GM23338 (cell line): Measurements from ENCODE around the gene GAR1.

Experiments used
- CREB1 ChIP-seq: fragments of 250-450 bp; sonication (Bioruptor Pico); IDR thresholded peaks from 2 replicates; pipeline ENCODE4 v1.5.0; 2020; ENCODE audit warnings: low read depth, mild to moderate bottlenecking, moderate library complexity
- EZH2 ChIP-seq: fragments of 200-600 bp; sonication (generic); IDR thresholded peaks from one replicate; pipeline ENCODE4 v1.8.0; 2017; ENCODE audit warnings: antibody characterized with exemption, mild to moderate bottlenecking, low read depth; ENCODE audit not compliant: unreplicated experiment
- EZH2phosphoT487 ChIP-seq: fragments of 200-600 bp; sonication (generic); IDR thresholded peaks from one replicate; pipeline ENCODE4 v1.8.1; 2018; ENCODE audit warnings: antibody characterized with exemption; ENCODE audit not compliant: unreplicated experiment
- JUNB ChIP-seq: IDR thresholded peaks from one replicate; pipeline ENCODE4 v1.6.1; 2016; ENCODE audit warnings: antibody characterized with exemption; ENCODE audit not compliant: unreplicated experiment
- NANOG ChIP-seq: IDR thresholded peaks from 2 replicates; pipeline ENCODE4 v1.6.1; 2016; ENCODE audit warnings: antibody characterized with exemption, borderline replicate concordance
- POLR2AphosphoS5 ChIP-seq: IDR thresholded peaks from 2 replicates; pipeline ENCODE4 v1.6.1; 2016; ENCODE audit warnings: antibody characterized with exemption, low read depth
- STAT1 ChIP-seq: IDR thresholded peaks from one replicate; pipeline ENCODE4 v1.6.1; 2016; ENCODE audit warnings: antibody characterized with exemption; ENCODE audit not compliant: unreplicated experiment
- ZNF114 ChIP-seq: fragments of 250-450 bp; sonication (Bioruptor Pico); IDR thresholded peaks from 2 replicates; pipeline ENCODE4 v1.5.0; 2020; ENCODE audit warnings: mild to moderate bottlenecking, moderate library complexity
- ZNF331 ChIP-seq: fragments of 250-450 bp; sonication (Bioruptor Pico); IDR thresholded peaks from 2 replicates; pipeline ENCODE4 v1.5.0; 2020; ENCODE audit warnings: low read depth, mild to moderate bottlenecking, moderate library complexity
- TF ChIP-seq, protein P1 (sequence below), 2 experiments: fragments of 200-600 bp in 1 of 2; sonication (generic) in 1 of 2; conservative IDR thresholded peaks; 2 replicates each; pipeline versions ENCODE4 v1.5.1 to v1.6.1; 2016 to 2017; ENCODE audit warnings: antibody characterized with exemption in 2 of 2, low read depth in 2 of 2, mild to moderate bottlenecking in 2 of 2, moderate library complexity in 1 of 2
- TF ChIP-seq, protein P2 (sequence below): IDR thresholded peaks from one replicate; pipeline ENCODE4 v1.6.1; 2018; ENCODE audit warnings: antibody characterized with exemption; ENCODE audit not compliant: unreplicated experiment
- TF ChIP-seq, protein P3 (sequence below): IDR thresholded peaks from 2 replicates; pipeline ENCODE4 v1.6.1; 2016; ENCODE audit warnings: antibody characterized with exemption
- TF ChIP-seq, protein P4 (sequence below): fragments of 250-450 bp; sonication (Bioruptor Pico); IDR thresholded peaks from 2 replicates; pipeline ENCODE4 v1.5.0; 2020; ENCODE audit warnings: mild to moderate bottlenecking, moderate library complexity

DNA sequence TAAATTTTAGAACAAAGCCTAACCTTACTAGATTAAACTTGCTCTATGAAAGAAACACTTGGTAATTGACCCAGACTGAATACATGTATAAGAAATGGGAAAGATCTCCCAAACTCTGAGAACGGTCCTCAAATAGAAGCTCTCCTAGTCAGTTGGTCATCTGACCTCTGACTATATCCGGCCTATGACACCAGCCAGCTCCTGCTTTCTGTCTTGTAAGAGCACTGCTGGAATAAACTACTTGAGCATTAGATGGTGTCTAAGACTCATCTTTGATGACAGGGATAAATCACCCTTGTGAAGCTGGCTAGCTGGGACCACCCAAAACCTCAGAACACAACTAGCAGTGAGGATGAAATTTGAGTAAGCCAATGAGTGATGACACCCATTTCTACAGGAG, 56.5 kb downstream of the GAR1 start:
- TF ChIP-seq NANOG (no peak), EZH2 (no peak), EZH2phosphoT487 (no peak), ZNF114 (CRISPR knock-in tag) (no peak), POLR2AphosphoS5 (no peak), JUNB (no peak), CREB1 (CRISPR knock-in tag) (no peak), STAT1 (no peak), ZNF331 (CRISPR knock-in tag) (no peak)
- TF ChIP-seq, protein P1, sequence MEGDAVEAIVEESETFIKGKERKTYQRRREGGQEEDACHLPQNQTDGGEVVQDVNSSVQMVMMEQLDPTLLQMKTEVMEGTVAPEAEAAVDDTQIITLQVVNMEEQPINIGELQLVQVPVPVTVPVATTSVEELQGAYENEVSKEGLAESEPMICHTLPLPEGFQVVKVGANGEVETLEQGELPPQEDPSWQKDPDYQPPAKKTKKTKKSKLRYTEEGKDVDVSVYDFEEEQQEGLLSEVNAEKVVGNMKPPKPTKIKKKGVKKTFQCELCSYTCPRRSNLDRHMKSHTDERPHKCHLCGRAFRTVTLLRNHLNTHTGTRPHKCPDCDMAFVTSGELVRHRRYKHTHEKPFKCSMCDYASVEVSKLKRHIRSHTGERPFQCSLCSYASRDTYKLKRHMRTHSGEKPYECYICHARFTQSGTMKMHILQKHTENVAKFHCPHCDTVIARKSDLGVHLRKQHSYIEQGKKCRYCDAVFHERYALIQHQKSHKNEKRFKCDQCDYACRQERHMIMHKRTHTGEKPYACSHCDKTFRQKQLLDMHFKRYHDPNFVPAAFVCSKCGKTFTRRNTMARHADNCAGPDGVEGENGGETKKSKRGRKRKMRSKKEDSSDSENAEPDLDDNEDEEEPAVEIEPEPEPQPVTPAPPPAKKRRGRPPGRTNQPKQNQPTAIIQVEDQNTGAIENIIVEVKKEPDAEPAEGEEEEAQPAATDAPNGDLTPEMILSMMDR (conservative IDR thresholded peaks at IDR 0.05; ENCODE audit: low read depth in 2 of 2), result no peak
- TF ChIP-seq, protein P2, sequence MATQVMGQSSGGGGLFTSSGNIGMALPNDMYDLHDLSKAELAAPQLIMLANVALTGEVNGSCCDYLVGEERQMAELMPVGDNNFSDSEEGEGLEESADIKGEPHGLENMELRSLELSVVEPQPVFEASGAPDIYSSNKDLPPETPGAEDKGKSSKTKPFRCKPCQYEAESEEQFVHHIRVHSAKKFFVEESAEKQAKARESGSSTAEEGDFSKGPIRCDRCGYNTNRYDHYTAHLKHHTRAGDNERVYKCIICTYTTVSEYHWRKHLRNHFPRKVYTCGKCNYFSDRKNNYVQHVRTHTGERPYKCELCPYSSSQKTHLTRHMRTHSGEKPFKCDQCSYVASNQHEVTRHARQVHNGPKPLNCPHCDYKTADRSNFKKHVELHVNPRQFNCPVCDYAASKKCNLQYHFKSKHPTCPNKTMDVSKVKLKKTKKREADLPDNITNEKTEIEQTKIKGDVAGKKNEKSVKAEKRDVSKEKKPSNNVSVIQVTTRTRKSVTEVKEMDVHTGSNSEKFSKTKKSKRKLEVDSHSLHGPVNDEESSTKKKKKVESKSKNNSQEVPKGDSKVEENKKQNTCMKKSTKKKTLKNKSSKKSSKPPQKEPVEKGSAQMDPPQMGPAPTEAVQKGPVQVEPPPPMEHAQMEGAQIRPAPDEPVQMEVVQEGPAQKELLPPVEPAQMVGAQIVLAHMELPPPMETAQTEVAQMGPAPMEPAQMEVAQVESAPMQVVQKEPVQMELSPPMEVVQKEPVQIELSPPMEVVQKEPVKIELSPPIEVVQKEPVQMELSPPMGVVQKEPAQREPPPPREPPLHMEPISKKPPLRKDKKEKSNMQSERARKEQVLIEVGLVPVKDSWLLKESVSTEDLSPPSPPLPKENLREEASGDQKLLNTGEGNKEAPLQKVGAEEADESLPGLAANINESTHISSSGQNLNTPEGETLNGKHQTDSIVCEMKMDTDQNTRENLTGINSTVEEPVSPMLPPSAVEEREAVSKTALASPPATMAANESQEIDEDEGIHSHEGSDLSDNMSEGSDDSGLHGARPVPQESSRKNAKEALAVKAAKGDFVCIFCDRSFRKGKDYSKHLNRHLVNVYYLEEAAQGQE, result no peak
- TF ChIP-seq, protein P3, sequence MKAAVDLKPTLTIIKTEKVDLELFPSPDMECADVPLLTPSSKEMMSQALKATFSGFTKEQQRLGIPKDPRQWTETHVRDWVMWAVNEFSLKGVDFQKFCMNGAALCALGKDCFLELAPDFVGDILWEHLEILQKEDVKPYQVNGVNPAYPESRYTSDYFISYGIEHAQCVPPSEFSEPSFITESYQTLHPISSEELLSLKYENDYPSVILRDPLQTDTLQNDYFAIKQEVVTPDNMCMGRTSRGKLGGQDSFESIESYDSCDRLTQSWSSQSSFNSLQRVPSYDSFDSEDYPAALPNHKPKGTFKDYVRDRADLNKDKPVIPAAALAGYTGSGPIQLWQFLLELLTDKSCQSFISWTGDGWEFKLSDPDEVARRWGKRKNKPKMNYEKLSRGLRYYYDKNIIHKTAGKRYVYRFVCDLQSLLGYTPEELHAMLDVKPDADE, result no peak
- TF ChIP-seq, protein P4, sequence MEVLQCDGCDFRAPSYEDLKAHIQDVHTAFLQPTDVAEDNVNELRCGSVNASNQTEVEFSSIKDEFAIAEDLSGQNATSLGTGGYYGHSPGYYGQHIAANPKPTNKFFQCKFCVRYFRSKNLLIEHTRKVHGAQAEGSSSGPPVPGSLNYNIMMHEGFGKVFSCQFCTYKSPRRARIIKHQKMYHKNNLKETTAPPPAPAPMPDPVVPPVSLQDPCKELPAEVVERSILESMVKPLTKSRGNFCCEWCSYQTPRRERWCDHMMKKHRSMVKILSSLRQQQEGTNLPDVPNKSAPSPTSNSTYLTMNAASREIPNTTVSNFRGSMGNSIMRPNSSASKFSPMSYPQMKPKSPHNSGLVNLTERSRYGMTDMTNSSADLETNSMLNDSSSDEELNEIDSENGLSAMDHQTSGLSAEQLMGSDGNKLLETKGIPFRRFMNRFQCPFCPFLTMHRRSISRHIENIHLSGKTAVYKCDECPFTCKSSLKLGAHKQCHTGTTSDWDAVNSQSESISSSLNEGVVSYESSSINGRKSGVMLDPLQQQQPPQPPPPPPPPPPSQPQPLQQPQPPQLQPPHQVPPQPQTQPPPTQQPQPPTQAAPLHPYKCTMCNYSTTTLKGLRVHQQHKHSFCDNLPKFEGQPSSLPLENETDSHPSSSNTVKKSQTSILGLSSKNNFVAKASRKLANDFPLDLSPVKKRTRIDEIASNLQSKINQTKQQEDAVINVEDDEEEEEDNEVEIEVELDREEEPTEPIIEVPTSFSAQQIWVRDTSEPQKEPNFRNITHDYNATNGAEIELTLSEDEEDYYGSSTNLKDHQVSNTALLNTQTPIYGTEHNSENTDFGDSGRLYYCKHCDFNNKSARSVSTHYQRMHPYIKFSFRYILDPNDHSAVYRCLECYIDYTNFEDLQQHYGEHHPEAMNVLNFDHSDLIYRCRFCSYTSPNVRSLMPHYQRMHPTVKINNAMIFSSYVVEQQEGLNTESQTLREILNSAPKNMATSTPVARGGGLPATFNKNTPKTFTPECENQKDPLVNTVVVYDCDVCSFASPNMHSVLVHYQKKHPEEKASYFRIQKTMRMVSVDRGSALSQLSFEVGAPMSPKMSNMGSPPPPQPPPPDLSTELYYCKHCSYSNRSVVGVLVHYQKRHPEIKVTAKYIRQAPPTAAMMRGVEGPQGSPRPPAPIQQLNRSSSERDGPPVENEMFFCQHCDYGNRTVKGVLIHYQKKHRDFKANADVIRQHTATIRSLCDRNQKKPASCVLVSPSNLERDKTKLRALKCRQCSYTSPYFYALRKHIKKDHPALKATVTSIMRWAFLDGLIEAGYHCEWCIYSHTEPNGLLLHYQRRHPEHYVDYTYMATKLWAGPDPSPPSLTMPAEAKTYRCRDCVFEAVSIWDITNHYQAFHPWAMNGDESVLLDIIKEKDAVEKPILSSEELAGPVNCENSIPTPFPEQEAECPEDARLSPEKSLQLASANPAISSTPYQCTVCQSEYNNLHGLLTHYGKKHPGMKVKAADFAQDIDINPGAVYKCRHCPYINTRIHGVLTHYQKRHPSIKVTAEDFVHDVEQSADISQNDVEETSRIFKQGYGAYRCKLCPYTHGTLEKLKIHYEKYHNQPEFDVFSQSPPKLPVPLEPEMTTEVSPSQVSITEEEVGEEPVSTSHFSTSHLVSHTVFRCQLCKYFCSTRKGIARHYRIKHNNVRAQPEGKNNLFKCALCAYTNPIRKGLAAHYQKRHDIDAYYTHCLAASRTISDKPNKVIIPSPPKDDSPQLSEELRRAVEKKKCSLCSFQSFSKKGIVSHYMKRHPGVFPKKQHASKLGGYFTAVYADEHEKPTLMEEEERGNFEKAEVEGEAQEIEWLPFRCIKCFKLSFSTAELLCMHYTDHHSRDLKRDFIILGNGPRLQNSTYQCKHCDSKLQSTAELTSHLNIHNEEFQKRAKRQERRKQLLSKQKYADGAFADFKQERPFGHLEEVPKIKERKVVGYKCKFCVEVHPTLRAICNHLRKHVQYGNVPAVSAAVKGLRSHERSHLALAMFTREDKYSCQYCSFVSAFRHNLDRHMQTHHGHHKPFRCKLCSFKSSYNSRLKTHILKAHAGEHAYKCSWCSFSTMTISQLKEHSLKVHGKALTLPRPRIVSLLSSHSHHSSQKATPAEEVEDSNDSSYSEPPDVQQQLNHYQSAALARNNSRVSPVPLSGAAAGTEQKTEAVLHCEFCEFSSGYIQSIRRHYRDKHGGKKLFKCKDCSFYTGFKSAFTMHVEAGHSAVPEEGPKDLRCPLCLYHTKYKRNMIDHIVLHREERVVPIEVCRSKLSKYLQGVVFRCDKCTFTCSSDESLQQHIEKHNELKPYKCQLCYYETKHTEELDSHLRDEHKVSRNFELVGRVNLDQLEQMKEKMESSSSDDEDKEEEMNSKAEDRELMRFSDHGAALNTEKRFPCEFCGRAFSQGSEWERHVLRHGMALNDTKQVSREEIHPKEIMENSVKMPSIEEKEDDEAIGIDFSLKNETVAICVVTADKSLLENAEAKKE, result no peak
